Activated CD4-positive, alpha-beta T cell treated with anti-CD3 and anti-CD28 coated beads, Interleukin-2, amount 50 U/mL, for 16 hours (primary cell): ENCODE measurements around the gene DENND1C.
"Not testable (repeated sequence)": the region's sequence is repeated elsewhere in the genome, so short reads cannot be mapped to it uniquely, and the experiment has no call there.

Experiments used
- DNase-seq: peaks from one replicate; pipeline ENCODE4 v3.0.0-alpha.2; 2020

DENND1C gene

DNA sequence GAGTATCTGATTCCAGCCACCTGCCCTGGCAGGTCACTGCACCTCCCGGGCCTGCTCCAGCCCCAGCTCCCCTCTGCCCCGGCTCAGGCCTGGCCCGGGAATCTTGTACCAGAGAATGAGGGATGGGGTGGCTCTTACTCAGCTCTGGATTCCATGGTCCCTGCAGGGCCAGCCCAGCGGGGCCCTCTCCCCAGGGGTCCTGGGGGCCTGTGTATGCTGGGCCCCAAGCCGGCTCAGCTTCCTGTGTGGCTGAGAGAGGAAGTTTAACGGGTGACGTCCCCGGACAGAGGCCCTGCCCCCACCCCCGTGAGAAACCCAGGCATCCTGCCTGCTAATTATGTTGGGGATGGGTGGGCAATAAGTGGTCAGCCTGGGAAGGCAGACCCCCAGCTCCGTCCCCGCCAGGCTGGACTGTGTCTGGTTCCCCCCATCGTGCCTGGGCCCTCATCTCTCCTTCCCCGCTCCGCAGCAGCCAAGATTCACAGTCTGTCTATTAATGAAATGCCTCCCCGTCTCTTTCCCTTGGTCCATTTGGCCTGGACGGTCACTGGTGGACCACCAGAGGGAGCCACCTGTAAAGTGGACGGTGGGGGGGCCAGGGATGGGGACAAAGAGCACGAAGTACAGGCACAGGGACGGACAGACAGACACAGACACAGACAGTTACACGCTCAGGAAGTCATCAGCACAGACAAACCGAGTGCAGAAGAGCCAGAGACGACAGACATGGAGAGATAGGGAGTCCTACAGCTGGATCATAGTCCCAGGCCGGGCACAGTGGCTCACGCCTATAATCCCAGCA, at the start of gene DENND1C:
Gene DENND1C, minus strand, starts transcription at position 247 of the 802 bp plus-strand sequence. Its CDS starts 92 bp downstream, at position 155.
- peak; percentile 79 for DNase-seq

DNA sequence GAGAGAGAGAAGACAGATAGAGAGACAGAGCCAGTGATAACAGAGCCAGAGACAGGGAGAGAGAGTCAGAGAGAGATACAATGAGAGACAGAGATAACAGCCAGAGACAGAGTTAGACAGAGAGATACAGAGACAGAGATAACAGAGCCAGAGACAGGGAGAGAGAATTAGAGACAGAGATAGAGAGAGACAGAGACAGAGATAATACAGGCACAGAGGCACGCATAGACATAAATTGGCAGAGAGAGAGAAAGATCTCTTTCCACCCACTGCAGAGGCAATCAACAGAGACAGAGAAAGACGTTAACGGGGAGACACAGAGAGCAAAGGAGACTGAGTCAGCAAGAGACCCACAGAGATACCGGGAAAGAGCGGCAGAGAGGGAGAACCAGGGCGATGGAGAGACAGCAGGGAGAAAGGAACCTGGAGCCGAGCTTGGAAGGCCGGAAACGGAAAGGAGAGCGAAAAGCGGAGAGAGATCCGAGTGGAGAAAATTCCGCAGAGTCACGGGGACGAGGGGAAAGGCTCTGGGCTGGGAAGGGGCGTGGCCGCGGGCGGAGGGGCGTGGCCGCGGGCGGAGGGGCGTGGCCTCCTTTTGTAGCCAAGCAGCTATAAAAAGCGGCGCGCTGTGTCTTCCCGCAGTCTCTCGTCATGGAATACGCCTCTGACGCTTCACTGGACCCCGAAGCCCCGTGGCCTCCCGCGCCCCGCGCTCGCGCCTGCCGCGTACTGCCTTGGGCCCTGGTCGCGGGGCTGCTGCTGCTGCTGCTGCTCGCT, 49.0 kb upstream of the DENND1C start, which contains the start of gene TNFSF9:
Gene TNFSF9, plus strand, starts transcription at position 641 of the 777 bp plus-strand sequence. Its CDS starts 11 bp downstream, at position 652.
- DNase-seq, result peak; percentile 84

DNA sequence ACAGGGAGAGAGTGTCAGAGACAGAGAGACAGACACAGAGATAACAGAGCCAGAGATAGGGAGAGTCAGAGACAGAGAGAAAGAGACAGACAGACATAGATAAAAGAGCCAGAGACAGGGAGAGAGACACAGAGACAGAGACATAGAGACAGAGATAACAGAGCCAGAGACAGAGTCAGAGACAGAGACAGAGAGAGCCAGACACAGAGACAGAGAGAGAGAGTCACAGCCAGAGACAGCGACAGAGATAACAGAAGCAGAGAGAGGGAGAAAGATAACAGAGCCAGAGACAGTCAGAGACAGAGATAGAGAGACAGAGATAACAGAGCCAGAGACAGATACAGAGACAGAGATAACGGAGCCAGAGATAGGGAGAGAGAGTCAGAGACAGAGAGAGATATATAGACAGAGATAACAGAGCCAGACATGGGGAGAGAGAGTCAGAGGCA, 48.4 kb upstream of the DENND1C start:
- DNase-seq, result no peak

- no peak for DNase-seq
Observed at GRCh38 chr19:6529351-6529750, 47.8 kb upstream of the DENND1C start.

GRCh38 chr19:6528544-6529121, 47.0 kb upstream of the DENND1C start:
- no peak for DNase-seq

DNA sequence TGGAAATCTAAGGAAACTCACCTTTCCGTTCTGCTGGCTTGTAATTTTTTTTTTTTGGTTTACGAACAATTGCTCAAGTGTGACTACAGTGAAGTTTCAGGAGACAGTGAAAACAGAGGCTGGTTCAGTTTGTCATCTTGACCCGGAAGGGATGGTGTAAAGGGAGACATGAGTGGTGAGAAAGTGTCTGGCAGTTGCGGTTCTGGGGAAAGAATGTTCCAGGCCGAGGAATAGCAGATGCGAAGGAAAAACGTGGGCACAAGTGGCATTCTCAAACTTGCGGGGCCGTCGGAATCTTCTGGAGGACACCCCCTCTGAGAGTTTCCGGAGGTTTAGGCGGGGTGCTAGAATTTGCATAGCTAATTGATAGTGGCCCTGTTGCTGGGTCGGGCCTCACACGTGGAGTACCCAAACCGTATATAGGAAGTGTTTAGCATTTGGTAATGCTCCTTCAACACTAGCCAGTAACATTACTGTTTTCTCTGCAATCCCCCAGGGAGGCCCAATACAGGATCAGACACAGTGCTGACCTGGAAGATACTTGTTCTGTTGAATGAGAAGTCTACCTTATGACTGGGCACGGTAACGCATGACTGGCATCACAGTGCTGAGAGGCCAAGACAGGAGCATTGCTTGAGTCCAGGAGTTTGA, 46.4 kb upstream of the DENND1C start:
- DNase-seq, result no peak

GRCh38 chr19:6524311-6524710, 42.7 kb upstream of the DENND1C start:
- no peak for DNase-seq

- DNase-seq, result no peak
Observed at GRCh38 chr19:6522712-6523111, 41.1 kb upstream of the DENND1C start.

GRCh38 chr19:6521718-6522646, 40.4 kb upstream of the DENND1C start:
- DNase-seq, result peak; percentile 51

- peak; percentile 71 for DNase-seq
Observed at GRCh38 chr19:6519289-6519688, 37.7 kb upstream of the DENND1C start.

DNA sequence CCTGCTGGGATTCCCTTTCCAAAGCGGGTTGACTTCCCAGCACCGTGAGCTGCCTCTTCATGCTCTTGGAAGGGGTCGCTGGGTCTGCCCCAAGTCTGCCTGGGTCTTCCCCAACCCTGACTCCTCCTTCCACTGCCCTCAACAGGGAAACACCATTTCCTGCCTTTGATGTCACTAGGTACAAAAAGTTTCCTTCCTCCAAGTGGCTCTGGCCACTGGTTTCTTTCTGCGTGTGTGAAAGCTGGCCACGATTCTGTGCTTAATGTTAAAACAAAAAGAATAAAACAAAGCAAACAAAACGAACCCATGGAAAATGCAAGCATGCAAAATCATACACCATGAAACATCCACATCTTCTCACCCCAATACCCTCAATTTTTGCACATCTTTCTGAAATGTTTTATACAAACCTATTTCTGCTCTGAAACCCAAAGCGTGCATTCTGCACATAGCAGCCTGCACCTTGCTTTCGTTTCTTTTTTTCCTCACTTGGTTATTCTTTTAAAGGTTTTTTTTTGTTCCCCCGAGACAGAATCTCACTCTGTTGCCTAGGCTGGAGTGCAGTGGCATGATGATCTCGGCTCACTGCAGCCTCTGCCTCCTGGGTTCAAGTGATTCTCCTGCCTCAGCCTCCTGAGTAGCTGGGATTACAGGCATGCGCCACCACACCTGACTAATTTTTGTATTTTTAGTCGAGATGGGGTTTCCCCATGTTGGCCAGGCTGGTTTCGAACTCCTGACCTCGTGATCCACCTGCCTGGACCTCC, 36.7 kb upstream of the DENND1C start:
- peak; percentile 66 for DNase-seq

GRCh38 chr19:6516659-6517291, 35.2 kb upstream of the DENND1C start:
- DNase-seq, result peak; percentile 93

DNA sequence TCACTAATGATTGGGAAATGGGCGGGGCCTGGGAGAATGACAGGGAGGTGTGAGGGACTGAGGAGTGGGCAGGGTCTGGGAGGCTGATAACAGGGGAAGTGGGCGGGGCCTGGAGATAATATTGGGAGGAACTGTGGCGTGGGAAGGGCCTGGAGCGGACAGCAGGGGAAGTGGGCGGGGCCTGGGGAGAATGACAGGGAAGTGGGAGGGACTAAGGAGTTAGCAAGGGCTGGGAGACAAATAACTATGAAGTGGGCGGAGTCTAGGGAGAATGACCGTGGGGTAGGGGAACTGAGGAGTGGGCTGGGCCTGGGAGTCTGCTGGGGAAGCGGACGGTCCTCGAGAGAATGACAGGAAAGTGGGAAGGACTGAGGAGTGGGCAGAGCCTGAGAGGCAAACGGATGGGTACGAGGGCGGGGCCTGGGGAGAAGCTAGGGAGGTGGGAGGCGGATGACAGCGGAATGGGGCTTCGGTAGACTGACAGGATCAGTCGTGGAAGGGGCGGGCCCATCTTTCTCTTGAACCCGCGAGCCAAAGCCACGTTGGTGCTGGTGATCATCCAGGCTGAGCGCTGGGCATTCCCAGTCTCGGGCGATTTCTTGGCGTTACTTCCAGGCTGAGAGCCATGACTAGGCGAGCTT, 34.6 kb upstream of the DENND1C start:
- peak; percentile 91 for DNase-seq

- no peak for DNase-seq
Observed at GRCh38 chr19:6514926-6515544, 33.4 kb upstream of the DENND1C start.

- no peak for DNase-seq
Observed at GRCh38 chr19:6514089-6514488, 32.5 kb upstream of the DENND1C start.

DNA sequence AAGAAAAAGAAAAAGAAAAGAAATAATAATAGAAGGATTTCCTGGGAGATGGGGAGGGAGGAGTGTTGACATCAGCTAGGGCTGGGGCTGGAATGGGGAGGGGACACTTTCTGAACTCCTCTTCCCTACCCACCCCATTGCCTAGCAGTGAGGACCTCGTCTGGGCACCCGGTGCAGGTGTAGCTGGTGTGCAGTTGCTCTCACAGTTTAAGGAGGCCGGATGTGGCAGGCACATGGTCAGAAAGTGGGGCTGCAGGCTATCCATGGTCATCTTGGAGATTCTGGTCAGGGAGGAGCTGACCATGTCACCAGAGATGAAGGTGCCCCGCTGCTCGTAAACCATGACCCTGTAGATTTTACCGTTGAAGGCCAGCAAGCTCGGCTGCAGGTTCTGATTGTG, 29.0 kb upstream of the DENND1C start:
- DNase-seq, result no peak

DNA sequence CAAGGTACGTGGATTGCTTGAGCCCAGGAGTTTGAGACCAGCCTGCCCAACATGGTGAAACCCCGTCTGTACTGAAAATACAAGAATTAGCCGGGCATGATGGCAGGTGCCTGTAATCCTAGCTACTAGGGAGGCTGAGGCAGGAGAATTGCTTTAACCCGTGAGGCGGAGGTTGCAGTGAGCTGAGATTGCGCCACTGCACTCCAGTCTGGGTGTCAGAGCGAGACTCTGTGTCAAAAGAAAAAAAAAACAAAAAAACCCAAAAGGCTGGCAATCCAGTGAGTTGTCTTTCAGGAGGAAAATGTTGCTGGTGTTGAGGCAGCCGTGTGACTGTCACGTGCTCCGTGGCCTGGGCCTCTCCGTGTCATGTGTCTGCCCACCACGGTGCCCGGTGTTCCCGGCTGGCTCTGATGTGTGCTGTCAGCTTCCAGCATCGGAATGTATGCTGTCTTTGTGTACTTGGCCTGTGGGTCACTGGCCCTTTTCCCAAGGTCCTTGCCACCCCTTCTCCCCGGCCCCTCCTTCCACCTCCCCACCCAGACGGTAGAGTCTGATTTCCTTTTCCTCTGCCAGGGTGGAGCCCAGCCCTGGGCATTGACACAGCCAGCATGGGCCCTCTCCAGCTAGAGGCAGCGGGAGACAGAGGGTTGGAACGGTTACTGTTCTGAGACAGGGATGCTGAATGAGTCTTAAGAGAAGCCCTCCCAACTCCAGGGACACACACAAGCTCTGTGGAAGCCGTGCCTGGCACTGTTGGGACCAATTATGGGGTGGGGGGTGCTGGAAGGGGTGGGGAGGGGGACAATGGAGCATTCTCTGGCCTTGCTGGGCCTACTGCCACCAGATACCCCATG, 27.8 kb upstream of the DENND1C start:
- no peak for DNase-seq

DNA sequence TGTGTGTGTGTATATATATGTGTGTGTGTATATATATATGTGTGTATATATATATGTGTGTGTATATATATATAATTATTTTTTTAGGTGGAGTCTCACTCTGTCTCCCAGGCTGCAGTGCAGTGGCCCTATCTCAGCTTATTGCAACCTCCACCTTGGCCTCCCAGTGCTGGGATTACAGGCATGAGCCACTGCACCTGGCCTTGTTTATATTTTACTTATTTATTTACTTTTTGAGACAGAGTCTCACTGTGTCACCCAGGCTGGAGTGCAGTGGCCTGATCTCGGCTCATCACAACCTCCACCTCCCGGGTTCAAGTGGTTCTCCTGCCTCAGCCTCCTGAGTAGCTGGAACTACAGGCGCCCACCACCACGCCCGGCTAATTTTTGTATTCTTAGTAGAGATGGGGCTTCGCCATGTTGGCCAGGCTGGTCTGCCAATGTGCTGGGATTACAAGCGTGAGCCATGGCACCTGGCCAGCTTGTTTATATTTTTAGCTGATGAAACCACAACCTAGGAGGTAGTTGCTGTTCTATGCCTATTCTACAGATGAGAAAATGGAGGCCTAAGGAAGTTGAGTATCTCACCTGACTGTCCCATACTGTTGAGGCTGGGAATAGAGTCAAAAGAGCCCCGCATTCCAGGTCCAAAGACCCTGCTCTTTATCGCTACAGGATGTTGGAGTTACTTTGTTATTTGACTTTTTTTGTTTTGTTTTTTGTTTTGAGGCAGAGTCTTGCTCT, 26.6 kb upstream of the DENND1C start:
- DNase-seq, result not testable (repeated sequence)
